CD4-positive, alpha-beta T cell treated with Interleukin-21 for 1 hour (primary cell): Measurements from ENCODE around the gene EN1.

ENCODE experiments used
- DNase-seq: peaks from one replicate; pipeline ENCODE4 v3.0.0-alpha.2; 2020

EN1 gene

DNA sequence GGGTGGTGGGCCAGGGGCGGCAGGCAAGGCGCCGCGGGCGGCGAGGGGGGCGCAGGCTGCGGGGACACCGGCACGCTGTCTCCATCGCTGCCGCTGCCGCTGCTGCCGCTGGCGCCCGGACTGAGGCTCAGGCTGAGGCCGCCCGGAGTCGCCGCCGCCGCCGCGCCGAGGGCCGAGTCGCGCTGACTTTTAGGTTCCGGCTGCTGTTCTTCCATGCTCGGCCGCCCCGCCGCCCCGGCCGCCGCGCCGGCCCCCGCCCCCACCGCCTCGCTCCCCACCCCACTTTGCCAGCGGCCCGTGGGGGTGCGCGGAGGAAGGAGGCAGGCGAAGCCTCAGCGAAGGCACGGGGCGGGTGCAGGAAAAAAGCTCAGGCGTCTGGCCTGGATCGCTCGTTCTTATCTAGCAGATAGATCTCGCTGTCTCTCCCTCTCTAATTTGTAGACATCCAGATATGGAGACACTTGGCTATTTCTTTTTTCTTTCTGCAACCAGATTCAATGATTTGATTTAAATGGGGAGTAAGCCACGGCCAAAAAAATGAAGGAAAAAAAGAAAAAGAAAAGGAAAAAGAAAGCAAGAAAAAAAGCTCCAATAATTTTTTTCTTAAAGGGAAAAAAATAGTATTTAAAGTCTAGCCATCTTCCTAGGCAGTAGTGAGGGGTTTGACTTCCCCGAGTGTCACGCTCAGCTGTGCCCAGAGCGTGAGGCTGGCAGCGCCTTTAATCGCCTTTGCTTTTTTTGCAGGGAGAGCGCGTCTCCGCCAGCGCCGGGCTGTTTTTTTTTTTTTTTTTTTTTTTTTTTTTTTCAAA lies at the start of gene EN1:
EN1 (minus strand) TSS at position 696 of the 809 bp plus-strand sequence; CDS start at position 215, 481 bp downstream.
- no peak for DNase-seq

DNA sequence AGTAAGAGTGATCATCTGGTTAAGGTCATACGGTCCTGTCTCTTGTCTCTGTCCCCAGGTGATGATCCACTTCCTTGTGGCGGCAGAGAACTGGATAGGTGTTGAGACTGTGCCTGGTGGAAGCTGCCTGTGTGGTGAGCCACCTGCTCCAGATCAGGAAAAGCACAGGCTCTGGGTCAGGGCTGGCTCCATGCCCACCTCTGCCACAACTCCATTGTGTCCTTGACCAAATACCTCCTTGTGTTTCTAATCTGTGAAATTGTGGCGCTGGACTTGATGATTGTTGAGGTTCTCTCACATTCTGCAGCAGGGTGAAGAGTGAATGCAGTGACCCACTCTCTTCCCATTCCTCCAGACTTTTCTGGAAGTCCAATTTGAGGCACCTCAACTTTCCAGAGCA lies 45.7 kb upstream of the EN1 start:
- DNase-seq: no peak

DNA sequence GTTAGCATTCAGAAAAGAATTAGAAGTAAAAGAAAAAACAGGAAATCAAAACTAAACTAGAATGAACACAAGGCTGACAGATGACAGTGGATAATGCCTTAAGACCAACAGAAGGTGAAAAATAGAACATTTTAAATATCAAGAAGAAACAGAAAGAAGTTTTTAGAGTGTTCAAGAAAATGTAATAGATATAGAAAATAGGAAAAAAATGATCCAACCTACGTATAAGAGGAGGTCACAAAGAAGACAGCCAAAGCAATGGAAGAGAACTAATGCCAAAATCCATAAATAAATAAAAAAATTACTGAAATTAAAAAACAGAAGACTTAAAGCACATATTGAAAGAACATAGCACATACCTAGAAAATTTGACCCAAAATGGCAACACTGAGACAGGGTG lies 42.5 kb upstream of the EN1 start:
- no peak for DNase-seq

DNA sequence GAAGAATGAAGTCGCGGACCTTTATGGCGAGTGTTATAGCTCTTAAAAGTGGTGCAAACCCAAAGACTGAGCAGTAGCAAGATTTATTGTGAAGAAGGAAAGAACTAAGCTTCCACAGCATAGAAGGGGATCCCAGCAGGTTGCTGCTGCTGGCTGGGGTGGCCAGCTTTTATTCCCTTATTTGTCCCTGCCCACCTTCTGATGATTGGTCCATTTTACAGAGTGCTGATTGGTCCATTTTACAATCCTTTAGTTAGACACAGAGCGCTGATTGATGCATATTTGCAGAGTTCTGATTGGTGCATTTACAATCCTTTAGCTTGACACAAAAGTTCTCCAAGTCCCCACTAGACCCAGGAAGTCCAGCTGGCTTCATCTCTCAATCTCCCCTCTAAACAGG lies 36.3 kb upstream of the EN1 start:
- no peak for DNase-seq

DNA sequence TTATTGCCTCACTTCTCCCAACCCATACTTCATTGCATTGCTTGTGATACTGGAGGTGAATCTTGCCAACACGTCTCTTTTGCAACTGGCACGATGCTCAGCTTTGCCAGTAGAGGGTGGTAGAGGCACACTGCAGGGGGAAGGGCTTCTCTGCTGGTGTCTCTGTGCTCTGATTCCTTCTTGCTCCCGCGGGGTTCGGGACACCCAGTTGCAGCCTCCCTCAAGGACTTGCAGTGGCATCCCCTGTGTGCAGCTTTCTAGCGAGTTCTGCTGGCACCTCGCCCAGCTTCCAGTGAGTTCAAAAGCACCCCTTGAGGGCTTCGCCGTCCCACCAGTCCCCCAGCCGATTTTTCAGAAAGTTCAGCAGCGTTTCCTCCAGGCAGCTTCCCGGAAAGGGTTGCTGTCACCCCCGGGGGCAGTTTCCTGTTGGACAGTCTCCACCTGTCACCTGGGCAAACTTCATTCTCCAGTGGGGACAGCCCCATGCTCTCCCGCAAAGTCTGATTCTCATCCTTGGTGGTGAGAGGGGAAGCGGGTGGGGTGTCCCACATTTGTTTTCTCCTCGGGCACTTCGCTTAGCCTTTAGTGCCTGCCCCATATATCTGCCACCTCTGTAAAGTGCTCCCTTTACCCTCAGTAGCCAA lies 35.4 kb upstream of the EN1 start:
- peak; percentile 72 for DNase-seq

DNA sequence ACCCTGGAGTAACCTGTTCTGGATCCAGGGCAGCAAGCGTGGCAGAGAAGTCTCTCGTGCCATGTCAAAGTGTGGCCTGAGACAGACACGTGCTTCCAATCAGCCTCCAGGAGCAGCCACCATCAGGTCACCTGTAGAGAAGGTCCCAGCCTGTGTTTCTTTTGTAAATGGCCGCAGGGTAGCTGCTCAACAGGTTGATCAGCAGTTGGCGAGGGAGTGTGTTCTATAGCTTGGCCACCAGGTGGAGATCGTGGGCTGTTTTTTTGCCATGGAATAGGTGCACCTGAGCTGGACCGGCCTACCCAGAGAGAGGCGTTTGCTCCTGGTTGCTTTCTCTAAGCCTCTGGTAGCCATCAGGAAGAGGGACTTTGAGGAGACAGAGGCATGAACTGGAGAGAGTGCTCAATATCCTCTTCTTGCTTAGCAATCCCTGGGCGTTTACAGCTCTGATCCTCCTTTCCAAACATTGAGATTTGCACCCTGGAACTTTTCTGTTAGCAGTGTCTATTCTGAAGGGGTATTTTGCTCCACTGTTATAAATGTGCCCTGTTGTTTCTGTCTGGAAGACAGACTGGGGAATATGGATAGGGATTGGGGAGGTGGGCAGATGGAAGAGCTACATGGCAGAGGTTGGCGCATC lies 34.2 kb upstream of the EN1 start:
- DNase-seq: peak; percentile 63

DNA sequence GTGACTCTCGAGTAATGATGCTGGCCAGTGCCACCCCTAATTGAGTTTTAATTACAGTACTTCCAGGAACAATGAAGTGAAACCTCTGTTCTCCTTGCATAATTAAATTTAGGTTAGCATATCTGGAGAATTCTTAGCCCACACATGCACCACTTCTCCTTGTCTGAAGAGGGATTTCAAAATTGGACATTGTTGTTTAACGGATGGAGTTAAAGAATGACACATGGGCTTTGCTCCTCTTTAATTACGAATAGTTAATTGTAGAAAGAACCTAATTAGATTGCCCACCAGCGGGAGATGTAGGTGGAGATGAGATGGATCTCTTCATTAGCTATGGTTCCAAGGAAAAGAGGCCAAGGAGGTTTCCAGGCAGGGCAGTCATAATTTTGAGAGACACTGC lies 33.1 kb upstream of the EN1 start:
- no peak for DNase-seq

DNA sequence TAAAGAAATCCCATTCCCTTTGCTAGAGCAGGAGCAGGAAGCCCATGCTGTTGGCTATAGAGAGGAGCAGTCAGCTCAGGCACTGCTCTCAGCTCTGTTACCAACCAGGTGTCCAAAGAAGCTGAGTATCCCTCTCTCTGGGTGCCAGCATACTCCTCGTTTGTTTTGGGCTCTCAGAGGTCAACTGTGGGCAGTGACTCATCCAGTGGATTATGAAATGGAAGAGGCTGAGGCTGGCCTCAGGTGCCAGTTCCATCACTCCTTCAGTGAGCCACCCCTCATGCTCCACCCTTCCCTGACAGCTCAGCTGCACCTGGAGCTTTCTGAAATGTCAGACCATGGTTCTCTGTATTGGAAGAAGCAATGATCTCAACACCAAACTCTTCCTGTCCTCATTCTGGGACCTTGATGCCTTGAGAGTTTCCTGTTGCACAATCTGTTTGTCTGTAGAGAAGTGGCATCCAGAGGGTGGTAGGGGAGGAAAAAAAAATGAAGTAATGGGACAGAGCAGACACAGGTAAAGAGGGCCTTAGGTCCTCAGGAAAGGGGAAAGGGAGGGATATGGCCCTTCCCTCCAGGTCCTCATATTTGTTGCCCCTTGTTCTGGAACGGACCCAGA lies 31.2 kb upstream of the EN1 start:
- DNase-seq: no peak

DNA sequence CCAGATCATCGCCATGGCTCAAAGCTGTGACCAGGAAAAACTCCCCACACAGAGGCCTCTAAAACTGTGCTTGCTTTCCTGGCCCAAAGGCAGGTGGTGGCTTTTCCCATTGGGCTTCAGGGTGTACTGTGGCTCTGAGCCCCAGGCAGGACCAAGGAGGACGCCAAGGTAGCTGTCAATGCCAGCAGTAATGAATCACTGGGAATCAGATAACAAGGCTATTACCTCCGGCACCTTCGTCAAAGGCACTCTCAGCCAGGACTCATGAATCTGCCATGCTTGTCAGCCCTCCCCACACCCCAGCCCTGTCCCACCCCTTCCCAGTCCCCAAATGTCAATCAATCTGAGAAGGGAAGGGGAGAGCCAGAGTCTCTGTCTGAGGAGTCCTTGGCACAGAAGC lies 27.9 kb upstream of the EN1 start:
- no peak for DNase-seq

DNA sequence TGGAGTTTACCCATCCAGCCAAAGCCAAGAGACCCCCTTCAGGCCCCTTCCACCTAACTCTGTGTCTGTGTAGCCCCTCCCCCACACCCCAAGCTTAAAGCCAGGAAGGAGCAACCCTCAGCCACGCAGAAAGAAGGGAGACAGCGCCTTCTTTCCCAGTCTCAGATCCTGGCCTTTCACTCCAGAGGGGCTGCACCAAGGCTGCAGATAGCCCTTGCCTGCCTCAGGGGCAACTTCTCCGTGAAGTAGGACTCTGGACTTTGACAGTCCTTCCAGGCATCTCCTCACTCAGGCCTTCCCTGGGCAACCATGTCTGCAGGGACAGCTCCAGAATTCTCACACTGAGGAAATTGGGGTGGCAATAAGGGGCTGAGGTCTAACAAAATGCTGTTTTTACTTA lies 26.9 kb upstream of the EN1 start:
- no peak for DNase-seq

DNA sequence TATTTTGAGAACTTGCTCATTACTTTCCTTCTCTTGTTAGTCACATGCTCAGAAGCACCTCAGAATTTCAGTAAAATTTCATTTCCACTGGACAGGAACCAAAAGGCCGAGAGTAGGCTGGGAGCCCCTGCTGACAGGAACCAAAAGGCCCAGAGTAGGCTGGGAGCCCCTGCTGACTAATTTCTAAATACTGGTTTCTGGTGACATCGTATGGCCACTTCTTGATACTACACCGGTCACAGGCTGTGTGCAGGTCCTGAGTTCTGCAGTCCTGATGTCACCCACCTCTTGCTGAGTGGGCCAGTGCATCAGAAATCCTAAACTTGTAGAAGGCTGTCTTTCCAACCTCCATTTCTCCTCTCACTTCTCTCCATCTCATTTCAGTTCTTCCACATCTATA lies 17.7 kb upstream of the EN1 start:
- peak; percentile 32 for DNase-seq

DNA sequence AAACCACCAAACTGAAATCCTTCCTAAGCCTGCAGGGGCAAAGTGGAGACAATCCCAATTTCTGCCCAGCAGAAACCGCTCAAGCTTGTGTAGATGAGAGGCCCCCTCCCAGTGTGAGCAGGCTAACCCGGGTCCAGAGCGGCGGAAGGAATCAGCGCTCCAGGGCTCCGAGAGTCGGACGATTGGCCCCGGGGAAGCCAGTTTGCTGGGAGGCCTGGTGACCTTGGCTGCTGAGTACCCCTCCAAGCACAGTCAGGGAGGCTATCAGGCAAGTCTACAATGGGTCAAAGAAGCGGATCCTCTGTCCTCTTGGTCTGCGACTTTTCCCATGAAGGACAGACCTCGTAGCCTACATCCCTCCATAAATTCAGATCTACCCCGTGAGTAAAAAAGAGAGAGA lies 16.8 kb upstream of the EN1 start:
- no peak for DNase-seq

DNA sequence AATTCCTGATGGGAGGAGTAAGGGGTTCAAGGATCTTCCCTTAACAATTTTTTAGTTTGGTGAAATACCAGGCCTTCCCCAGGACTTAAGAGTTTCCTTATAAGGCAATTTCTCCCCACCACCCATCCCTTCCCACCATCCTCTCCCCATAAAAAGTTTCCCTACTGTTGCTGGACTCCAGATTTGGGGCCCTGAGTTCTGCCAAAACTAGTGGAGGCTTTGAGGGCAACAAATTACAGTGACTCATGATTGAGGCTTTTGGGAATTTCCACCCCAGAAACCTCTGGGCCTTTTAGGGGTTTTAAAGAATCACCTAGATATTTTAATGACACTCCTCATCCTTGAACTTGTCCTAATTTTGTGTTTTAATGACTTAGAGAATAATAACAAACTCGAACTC lies 14.3 kb upstream of the EN1 start:
- DNase-seq: no peak

DNA sequence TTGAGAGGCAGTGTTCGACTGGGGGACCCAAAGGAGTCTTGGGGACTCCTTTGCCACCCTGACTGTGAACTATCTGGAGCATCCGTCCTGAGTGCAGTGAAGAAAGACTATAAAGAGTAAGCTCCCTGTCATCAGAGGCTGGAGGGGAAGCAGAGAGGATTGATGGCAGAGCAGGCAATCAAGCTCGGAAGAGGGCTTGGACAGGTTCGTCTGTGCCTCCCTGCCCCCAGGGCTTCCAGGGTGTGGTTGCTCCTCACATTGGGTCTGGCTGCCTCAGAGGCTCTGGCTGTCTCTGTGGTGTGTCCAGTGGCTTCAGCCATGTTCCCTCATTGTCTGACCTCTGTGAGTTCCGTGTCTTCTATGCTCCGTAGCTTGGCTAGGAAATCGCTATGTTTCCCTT lies 13.8 kb upstream of the EN1 start:
- no peak for DNase-seq

DNA sequence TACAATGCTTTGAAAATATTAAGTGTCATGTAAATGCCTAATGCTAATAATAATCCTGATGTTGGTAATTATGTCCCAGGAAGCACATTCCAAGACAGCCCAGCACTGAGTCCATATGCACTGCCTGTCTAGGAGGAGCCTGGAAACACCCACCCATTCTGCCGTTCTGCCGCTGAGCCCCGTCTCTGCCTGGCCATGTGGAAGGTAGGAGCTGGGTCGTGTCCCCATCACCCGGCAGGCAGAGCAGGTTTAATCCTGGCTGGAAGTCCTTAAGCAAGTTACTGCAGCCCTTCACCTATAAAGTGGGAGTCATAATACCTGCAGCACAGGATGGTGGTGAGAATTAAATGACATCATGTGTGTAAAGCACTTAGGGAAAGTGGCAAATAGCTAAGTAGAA lies 13.1 kb upstream of the EN1 start:
- no peak for DNase-seq

DNA sequence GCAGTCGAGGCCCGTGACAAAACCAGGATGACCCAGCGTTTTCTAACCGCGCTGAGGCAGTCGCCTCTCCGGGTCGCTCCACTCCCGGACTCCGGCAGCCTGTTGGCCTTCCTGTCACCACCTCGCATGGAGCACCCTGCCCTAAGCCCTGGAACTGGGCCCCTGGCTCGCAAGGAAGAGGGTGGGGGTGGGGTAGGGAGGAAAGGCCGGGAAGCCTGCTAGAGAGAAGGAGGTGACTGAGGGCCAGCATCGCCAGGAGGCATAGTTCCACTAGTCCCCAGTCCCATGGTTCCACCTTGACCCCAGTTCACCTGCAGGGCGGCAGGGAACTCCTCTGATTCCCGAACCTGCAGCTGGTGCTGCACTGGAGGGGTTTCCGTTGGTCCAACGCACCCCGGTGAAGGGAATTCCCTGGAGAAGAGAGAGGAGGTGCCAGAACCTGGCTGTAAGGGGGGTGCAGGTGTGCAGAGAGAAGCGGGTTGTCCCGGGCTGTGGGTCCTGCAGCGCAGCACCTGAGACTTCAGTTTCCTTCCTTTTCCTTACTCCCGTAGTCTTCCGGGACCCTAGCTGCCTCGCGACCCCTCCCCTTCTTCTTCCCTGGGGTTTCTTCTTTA lies 11.8 kb upstream of the EN1 start:
- DNase-seq: no peak

DNA sequence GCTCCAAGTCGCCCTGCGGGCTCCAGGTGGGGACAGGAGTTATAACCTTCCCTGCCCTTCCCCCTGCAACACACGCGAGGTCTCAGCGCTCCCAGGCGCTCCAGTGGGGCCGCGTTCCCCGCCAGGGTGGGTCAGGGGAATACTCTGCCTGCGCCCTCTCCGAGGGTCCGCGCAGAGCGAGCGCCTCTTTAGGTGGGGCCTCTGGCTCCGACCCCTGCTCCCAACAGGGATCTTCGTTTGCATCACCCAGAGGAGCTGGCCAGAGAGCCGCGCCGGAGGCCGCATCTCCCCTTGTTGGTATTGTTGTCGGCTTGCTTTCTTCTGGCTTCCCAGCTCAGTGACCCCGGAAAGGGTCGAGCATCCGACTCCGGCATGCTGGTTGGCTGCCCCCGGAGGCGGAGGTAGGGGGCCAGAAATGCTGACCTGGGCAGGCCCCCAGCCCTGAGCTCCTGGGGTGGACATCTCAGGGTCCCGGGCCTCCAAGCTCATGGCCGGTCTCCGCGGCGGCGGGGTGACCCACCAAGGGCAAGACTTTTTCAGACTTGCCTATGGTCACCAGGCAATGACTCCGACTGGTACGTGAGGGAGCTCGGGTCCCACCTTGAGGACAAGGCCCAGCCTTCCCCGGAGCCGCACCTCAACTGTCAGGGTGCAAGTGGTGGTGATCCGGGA lies 11.2 kb upstream of the EN1 start:
- DNase-seq: no peak

DNA sequence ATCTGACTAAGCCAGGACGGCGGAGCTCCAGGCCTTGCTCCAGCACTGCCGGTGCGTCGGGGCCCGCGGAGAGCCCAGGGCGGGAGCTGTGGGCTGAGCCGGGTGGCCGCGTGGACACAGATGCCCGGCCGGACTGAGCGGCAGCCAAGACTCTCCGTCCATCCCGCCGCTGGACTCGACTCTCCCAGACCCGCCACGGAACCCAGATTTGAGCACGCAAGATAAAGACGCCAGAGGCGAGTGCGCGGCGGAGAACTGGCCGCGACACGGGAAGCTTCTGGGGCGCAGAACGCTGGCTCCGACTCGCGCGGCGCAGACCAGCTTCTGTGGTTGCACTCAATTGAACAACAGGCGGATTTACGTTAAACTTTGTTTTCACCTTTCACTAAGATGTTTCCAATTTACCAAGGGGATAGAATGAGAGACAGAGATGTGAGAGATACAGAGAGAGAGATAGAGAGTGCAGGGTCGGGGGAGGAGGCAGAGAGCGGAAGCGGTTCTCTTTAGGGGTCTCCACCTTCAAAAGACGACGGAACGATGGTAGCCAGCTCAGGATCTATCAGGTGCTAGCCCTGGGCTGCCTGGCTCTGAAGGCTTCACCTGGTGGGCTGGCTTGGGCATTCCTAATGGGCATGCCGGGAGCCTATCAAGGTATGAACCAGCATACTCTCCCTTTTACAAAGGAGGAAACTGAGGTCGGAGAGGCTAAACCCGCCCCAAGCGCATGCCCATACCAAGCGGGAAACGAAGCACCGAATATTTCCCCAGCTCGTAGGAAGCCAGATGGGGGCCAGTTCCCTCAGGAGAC lies 10.4 kb upstream of the EN1 start:
- DNase-seq: no peak

DNA sequence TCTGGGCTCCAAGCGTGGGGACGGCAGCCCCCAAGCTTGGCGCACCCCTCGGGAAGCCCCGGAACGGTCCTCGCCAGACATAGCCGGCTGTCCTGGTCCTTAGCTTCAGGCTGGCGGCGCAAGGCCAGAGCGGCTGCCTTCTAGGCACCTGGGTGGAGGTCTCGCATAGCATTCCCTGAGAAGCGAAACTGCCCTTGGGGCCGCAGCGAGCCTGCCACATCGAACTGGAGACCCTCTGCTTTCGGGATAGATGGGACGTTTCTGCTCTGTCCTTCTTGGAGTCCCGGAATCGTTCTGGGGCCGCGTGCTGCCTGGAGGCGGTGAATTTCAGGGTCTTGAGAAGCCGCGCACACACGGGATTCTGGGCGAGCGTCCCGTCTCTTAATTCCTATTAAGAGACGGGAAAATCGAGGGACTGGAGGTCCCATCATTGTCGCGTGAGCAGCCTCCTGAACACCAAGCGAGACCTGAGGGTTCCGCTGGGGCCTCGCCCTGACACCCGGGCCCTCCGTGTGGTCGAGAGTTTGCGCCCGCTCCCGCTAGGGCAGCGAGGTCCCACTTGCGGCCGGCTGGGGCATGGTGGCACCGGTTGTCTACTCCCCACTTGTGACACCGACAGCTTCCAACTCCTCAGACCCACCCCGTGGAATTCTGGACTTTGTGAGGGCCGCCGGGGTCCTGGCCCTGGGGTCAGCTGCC lies 9.7 kb upstream of the EN1 start:
- DNase-seq: no peak

DNA sequence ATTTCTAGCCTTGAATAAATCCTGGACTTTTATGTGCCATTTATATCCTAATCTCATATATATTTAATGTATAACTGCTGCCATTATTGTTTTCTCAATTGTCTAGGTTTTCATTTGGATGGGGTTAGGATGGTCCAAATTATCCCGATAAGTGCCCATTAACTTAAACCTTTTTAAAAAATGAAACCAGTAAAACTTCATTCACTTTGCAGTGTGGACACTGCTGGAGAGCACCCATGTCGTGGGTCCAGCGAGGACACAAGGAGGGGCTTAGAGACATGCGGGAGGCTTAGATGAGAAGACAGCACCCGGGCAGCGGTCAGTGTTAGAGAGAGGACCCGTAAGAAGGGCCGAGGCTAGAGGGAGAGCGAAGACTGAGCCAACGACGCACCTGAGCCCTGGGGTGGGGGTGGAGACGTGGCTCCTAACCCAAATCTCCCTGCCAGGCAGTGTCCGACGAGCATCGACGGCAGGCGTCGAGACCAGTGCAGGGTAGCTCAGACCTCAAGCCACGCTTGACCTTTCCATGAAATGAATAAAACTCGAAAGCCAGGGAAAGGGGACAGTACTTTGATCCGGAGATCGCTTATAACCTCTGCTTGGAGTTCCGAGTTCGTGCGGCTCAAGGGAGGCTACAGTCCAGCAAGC lies 9.0 kb upstream of the EN1 start:
- DNase-seq: no peak
